Measurements from ENCODE around the gene INSIG1.

INSIG1 gene

DNA sequence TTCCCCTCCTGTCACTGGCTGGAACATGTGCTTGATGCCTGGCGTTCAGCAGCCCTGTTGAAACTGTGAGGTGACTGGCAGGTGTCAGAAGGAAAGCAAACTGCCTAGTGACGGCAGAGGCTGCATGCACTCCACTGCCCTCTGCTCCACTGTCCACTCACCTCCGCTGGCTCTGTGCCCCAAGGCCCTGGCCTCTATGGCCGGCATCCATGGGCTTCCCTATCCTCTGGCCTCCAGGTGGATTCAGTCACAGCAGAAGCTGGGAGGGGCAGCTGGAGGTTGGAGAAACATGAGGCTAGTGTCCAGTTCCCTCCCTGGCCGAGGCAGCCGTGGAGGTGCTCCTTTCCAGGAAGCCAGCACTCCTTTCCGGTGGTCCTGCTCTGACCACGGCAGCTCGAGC, 31.2 kb upstream of the INSIG1 start:
- DNase-seq (ENCODE audit: low read depth) = no peak

DNA sequence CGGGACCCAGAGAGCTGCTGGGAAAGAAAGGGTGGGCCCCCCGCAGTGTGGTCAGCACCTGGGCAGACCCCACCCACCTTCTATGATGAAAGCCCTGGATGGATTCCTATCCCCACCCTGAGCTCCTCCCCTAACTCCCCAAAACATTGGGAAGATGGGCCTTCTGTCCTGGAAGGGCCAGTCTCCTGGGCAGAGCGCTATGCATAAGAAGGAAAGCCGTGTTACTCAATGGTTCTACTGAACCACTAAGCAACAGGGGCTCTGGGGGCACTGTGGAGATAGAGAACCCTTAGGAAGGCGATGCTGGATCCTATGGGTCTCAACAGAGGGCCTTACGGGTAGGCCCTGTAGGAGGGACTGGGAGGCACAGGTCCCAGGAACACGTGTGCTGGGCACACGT, 30.7 kb upstream of the INSIG1 start:
- no peak for DNase-seq (ENCODE audit: low read depth)

- no peak for DNase-seq (ENCODE audit: low read depth)
Measured at GRCh38 chr7:155267436-155267835, 30.2 kb upstream of the INSIG1 start.

- no peak for DNase-seq (ENCODE audit: low read depth)
Measured at GRCh38 chr7:155268211-155268610, 29.5 kb upstream of the INSIG1 start.

DNA sequence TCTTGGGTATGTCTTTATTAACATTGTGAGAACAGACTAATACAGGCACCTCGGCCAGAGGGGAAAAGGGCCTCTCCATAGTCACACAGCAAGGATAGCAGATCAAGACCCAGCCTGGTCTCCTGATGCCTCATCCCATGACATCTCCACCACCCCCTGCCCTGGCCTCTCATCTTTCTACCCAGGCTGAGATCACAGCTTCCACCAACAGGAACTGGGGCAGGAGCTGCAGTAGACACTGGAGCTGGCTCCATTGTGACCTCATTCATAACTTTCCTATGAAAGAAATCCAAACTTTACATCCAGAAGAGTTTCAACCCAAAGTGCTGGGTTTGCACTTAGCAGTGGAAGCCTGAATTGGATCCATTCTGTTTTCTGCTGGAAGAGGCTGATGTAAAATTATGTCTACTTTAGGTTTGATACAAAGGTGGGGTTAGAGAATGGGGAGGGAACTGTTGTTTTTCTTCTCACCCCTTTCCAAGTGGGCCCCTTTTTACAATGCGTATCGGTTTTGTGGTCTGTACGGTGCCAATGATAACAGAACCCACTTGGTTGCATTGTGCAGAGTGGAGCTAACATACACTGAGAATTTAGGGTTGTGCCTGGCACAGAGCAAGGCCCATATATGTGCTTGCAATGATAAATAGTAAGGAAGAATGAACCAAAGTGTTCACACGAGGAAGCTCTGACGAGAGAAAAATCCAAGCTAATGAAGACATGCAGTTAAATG, 28.6 kb upstream of the INSIG1 start:
- no peak for DNase-seq (ENCODE audit: low read depth)

GRCh38 chr7:155269766-155270585, 27.7 kb upstream of the INSIG1 start:
- DNase-seq (ENCODE audit: low read depth) = no peak

GRCh38 chr7:155270861-155271260, 26.8 kb upstream of the INSIG1 start:
- DNase-seq (ENCODE audit: low read depth) = no peak

- DNase-seq (ENCODE audit: low read depth) = no peak
Measured at GRCh38 chr7:155274633-155275355, 22.9 kb upstream of the INSIG1 start.

DNA sequence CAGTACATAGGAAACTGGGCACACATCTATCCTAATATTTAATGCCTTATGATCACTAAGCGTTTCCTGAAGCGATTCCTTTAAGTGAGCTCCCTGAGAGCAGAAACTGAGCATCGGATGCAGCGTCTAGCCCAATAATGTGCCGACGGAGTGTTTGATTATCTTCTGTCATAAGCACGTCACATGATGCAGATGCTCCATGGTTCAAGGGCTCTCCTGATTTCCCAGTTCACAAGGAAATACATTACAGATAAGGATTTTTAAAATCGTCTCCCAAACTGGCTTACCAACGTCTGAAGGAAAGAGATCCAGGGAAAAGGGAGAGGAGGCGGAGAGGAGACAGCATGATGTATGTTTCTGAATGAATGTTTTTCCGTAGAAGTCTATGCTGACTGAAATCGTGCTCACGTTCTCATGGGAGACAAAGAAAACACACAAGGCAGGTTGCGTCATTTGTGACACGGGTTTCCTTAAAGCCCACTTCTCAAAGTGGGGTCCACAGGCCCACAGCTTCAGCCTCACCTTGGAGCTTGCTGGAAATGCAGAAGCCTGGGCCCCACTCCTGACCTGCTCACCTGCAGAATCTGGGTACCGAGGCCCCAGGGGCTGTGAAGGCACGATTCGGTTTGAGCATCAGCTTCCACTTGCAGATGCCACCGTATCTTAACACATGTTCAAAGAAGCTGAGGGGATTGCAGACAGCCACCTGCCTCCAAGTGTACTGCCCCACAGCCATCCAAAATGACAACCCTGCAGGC, 21.5 kb upstream of the INSIG1 start:
- DNase-seq (ENCODE audit: low read depth) = no peak

DNA sequence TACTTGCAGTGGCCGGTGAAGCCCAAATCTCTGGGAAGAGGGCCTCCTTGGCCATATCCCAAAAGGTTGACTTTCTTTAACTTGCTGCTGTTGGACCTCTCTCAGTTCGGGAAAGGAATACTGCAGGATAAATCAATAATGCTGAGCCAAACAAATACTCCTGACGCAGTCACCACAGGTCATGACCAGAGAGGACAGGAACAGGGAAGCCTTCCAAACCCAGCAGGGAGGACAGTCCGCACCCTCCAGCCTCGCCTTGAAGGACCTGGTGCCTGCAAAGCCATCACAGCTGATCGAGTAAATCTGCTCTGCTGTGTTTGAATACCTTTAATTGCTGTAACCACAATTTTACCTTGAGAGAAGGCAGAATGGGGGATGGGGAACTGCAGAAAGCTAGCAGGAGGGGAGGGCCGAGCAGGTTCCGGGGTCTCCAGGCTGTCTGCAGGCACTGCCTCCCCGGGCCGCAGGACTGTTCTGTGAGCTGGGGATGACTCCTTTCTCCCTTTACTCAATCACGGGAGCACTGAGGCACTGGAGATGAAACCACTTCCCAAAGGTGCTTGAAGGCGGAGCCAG, 20.8 kb upstream of the INSIG1 start:
- DNase-seq (ENCODE audit: low read depth) = no peak

GRCh38 chr7:155277385-155277994, 20.2 kb upstream of the INSIG1 start:
- no peak for DNase-seq (ENCODE audit: low read depth)

DNA sequence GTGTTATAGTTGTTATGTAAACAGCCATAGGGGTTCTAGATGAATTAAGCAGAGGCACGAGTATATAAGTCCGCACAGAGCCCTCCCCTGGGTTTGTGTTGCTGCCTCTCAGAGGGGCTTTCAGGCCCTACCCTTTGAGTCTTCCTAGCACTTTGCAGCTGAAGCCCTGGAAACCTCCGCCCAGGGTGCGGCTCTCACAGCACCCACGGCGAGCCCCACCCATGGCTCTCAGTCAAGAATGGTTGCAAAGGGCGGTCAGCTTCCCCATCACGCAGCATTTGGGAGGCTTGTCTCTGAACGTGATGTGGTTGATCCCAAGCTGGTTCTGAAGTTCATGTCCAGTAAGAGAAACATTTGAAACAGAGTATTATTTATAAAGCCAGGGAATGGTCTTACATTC, 18.8 kb upstream of the INSIG1 start:
- no peak for DNase-seq (ENCODE audit: low read depth)

DNA sequence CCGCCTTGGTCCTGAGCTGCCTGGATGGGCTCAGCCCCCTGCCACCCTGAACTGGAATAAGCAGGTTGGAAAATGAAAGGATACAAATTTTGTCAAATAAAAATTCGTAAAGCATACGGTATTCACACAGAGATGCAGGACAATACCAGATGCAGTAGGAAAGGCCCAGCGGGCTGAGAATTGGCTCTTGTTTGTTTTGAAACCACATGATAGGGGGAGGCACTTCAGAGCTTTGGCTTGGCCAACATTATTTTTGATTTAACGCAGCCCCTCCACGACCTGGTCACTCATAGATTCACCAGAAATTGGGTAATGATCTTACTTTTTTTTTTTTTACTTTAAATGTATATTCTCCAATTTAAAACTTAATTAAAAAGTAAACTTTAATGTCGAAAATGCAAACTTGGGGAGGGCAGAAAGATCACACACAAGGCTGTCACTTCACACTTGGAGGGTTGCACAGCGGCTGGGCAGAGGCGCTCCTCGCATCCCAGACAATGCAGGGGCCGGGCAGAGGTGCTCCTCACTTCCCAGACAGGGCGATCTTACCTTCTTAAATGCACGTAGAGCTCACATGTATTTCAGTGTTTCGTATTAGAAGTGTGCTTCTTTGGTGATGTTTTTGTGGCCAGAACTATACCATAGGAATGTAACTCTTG, 17.8 kb upstream of the INSIG1 start:
- DNase-seq (ENCODE audit: low read depth) = no peak

DNA sequence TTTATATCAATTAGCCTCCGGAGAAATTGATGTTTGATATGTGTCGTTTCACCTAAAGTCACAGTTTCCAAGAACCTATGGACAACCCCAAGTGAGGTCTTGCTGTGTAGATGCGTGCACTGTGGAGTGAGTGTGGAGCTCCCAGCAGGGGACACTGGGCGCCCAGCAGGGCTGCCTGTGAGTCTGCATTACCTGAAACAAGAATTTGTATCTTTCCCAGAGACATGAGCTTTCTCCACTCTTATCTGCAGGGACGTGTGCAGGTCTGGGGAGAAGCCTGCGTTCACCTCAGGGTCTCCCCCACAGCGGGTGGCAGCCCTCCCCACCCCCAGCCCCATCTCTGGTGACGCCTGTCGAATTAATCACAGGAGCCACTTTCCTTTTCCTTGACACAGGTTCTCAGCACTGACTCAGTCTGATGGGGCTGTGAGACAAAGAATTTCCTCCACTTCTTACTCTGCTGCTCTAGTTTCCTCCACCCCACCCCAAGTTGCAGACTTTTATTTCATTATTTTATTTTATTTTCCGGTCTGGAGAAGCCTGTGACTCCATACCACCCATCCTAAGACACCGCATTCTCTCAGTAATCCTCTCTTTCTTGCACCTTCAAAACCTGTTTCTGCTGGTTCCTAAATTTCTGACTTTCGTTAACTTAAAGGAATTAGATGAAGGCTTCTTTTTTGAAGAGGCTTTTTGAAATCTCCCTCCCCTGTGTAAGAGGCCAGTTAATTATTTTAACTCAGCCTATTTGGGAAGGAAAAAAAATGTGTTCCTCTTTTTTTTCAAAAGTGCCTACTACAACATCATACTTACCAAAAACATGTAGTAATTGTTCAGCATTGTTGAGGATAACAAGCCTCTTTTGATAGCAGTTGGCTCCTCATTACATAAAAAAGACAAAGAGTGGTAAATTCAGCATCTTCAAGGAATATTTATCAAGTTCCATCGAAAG, 17.0 kb upstream of the INSIG1 start:
- DNase-seq (ENCODE audit: low read depth) = no peak

DNA sequence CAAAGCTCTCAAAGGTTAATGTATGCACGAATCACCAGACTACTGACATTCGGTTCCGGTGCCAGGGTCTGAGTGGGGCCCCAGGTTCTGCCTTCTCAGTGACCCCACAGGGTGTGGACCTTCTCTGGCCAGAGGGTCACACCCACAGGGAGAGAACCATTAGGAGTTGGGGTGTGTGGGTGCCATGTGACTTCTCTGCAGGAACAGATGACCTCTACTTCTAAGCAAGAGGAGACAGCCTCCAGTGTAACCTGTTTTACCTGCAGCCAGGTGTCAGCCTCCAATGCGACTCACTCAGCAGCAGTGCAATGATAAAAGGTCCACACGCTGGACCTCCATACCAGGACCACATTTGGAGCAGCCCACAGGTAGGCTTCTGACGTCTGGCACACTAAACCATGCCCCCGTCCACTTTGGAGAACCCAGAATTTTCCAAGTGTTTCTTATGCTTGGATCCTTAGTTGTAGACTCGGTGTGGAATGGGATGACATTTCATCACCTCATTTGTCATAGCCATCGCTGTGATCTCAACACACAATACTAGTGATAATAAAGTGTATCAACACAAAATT, 16.2 kb upstream of the INSIG1 start:
- no peak for DNase-seq (ENCODE audit: low read depth)

DNA sequence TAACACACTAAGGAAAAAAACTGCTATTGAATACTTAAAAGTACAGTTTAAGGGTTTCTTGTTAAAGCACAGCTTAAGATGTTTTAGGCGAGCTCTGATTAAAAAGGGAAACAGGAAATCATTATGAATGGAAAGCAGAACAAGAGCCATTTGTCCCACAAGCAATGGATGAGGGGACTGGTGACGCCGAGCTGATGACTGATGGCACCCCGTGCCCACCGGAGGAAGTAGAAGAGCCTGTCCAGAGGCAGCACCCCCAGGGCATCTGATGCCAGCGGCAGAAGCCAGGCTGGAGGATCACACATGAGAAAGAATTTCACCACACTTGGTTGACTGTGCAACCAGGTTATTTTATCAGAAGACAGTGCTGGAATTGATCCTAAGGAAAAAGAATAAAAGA, 15.0 kb upstream of the INSIG1 start:
- DNase-seq (ENCODE audit: low read depth) = no peak

GRCh38 chr7:155283565-155284194, 14.0 kb upstream of the INSIG1 start:
- no peak for DNase-seq (ENCODE audit: low read depth)

DNA sequence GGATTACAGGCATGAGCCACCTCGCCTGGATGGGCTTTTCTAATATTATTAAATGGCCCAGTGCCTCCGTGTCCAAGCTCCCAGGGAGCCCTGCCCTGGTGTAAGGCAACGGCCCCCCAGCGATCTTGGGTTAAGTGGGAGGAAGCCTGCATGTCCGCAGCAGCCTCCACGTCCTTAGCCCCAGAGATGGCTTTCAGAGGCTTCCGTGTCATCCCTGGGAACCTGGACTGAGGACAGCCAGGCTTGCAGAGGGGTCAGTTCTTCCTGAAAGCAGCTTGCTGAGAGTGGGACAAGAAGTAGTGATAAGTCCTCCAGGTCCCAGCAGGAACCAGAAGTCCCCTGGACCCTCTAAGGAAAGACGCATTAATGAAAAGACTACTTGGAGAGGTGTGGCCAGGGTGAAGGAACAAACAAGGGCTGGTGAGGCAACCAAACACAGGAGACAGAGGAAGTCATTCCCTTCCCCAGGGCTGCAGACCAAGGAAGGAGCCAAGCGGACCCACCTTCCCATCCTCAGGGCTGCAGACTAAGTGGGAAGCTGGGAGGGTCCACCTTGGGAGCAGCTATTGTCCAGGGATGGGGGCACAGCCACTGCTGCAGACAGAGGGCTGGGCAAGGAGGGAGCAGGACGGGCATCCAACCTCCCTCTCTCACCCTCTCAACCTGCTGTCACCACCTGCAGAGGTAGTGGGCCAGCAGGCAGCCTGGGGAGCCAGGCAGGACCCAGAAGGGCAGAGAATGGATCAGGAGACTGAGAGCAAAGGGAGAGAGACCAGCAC, 13.0 kb upstream of the INSIG1 start:
- no peak for DNase-seq (ENCODE audit: low read depth)

Data from CMK (cell line).